Fibroblast of lung (primary cell): ENCODE results near the gene ZNF469.

Experiments
- EZH2 ChIP-seq: IDR thresholded peaks from 2 replicates; pipeline ENCODE4 v1.5.1; 2012; ENCODE audit warnings: low read length, control low read depth, mild to moderate bottlenecking; ENCODE audit errors: missing control alignments
- TF ChIP-seq, protein P1 (sequence below), 2 donors: IDR thresholded peaks in 1 of 2; conservative IDR thresholded peaks in 1 of 2; 1 replicate in 1 of 2; 2 replicates in 1 of 2; pipeline ENCODE4 v1.5.1; 2011 to 2012; ENCODE audit warnings: low read length in 2 of 2, control low read depth in 1 of 2, inconsistent platforms in 1 of 2, low read depth in 1 of 2, mild to moderate bottlenecking in 1 of 2

GRCh38 chr16:88392616-88393015, 9.9 kb downstream of the ZNF469 start:
- TF ChIP-seq, protein P1, sequence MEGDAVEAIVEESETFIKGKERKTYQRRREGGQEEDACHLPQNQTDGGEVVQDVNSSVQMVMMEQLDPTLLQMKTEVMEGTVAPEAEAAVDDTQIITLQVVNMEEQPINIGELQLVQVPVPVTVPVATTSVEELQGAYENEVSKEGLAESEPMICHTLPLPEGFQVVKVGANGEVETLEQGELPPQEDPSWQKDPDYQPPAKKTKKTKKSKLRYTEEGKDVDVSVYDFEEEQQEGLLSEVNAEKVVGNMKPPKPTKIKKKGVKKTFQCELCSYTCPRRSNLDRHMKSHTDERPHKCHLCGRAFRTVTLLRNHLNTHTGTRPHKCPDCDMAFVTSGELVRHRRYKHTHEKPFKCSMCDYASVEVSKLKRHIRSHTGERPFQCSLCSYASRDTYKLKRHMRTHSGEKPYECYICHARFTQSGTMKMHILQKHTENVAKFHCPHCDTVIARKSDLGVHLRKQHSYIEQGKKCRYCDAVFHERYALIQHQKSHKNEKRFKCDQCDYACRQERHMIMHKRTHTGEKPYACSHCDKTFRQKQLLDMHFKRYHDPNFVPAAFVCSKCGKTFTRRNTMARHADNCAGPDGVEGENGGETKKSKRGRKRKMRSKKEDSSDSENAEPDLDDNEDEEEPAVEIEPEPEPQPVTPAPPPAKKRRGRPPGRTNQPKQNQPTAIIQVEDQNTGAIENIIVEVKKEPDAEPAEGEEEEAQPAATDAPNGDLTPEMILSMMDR (conservative IDR thresholded peaks at IDR 0.05 in 1 of 2, IDR thresholded peaks at IDR 0.05 in 1 of 2; ENCODE audit: low read depth in 1 of 2, low read length in 2 of 2) = no peak
- TF ChIP-seq EZH2 = no peak
